ENCODE results near the gene CEP170.
A peak's percentile ranks its signal among the peaks of the same experiment; 100 is the strongest.

The CEP170 gene

DNA sequence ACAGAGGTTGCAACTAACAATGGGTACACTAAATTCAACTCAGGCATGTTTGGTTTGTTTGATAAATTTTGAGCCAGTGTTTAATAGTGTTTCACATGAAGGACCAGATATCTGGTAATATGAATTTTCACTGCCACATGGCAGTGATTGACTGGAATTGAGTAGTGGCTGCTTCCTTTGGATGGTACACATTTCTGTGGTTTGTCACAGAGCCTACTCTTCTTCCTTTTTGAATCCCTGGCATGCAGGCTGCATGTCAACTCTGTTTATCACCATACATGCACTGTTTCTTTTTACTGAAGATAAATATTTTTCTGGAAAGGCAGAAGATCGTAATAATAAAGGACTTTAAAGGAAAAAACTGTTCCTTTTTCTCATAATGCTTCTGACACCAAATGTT is 36.2 kb upstream of the CEP170 start:
- no peaks in the 10 kb centered on the region for H3K79me2 ChIP-seq (ENCODE audit: insufficient read depth, low read length)
- no peaks in the 10 kb centered on the region for H3F3A ChIP-seq (ENCODE audit: insufficient read depth, low read length)
- peaks cover 21% of the 10 kb centered on the region for H3K4me1 ChIP-seq (ENCODE audit: insufficient read depth, low read length, severe bottlenecking)
- no peak overlapping the region for H3K4me3 ChIP-seq (ENCODE audit: low read depth, low read length, poor library complexity, severe bottlenecking)
- H3K36me3 ChIP-seq (ENCODE audit: insufficient read depth, low read length) = peaks cover 15% of the 10 kb centered on the region; the same call in 1 of the 2 replicates
- H3K27ac ChIP-seq (ENCODE audit: low read depth, low read length, poor library complexity, severe bottlenecking) = no peak overlapping the region
- no peaks in the 10 kb centered on the region for H4K20me1 ChIP-seq (ENCODE audit: insufficient read depth, low read length)
- TF ChIP-seq, protein P1, sequence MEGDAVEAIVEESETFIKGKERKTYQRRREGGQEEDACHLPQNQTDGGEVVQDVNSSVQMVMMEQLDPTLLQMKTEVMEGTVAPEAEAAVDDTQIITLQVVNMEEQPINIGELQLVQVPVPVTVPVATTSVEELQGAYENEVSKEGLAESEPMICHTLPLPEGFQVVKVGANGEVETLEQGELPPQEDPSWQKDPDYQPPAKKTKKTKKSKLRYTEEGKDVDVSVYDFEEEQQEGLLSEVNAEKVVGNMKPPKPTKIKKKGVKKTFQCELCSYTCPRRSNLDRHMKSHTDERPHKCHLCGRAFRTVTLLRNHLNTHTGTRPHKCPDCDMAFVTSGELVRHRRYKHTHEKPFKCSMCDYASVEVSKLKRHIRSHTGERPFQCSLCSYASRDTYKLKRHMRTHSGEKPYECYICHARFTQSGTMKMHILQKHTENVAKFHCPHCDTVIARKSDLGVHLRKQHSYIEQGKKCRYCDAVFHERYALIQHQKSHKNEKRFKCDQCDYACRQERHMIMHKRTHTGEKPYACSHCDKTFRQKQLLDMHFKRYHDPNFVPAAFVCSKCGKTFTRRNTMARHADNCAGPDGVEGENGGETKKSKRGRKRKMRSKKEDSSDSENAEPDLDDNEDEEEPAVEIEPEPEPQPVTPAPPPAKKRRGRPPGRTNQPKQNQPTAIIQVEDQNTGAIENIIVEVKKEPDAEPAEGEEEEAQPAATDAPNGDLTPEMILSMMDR (IDR thresholded peaks at IDR 0.05; ENCODE audit: low read length) = no peak
- TF ChIP-seq EZH2 (IDR thresholded peaks at IDR 0.05; ENCODE audit: borderline replicate concordance, low read length) = no peak
- H3K9ac ChIP-seq (ENCODE audit: low read length) = no peak overlapping the region
- no peaks in the 10 kb centered on the region for H3K27me3 ChIP-seq (ENCODE audit: insufficient read depth, low read length)
- H3K4me2 ChIP-seq (ENCODE audit: low read length) = no peak overlapping the region
- no peaks in the 10 kb centered on the region for H3K9me3 ChIP-seq (ENCODE audit: low read length)
- H2AFZ ChIP-seq (ENCODE audit: low read length) = no peak overlapping the region
- no peaks in the 10 kb centered on the region for H3K9me2 ChIP-seq (ENCODE audit: low read depth, low read length)

DNA sequence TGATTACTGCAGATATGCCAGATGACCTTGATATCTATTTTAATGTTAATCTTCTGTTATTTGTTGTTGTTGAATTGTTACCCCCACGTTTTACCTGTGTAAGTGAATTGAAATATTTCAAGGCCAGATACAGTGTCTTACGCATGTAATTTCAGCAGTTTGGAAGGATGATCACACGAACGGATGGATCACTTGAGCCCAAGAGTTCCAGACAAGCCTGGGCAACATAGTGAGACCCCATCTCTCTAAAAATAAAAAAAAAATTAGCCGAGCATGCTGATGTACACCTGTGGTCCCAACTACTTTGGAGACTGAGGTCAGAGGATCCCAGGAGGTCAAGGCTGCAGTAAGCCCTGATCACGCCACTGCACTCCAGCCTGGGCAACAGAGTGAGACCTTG is 33.0 kb upstream of the CEP170 start:
- H3K9me2 ChIP-seq (ENCODE audit: low read depth, low read length) = no peaks in the 10 kb centered on the region
- peaks cover 10% of the 10 kb centered on the region; the same call in 1 of the 2 replicates for H3K36me3 ChIP-seq (ENCODE audit: insufficient read depth, low read length)
- H3K27ac ChIP-seq (ENCODE audit: low read depth, low read length, poor library complexity, severe bottlenecking) = peak overlapping the region; percentile 50
- H3K4me2 ChIP-seq (ENCODE audit: low read length) = peak overlapping the region; percentile 33; the same call in 1 of the 2 replicates
- no peaks in the 10 kb centered on the region for H4K20me1 ChIP-seq (ENCODE audit: insufficient read depth, low read length)
- no peaks in the 10 kb centered on the region for H3K79me2 ChIP-seq (ENCODE audit: insufficient read depth, low read length)
- TF ChIP-seq, protein P1 (IDR thresholded peaks at IDR 0.05; ENCODE audit: low read length) = no peak
- no peak for TF ChIP-seq EZH2 (IDR thresholded peaks at IDR 0.05; ENCODE audit: borderline replicate concordance, low read length)
- H2AFZ ChIP-seq (ENCODE audit: low read length) = no peak overlapping the region
- H3K9me3 ChIP-seq (ENCODE audit: low read length) = no peaks in the 10 kb centered on the region
- peaks cover 26% of the 10 kb centered on the region for H3K4me1 ChIP-seq (ENCODE audit: insufficient read depth, low read length, severe bottlenecking)
- no peak overlapping the region; the same call in 1 of the 2 replicates for H3K9ac ChIP-seq (ENCODE audit: low read length)
- no peaks in the 10 kb centered on the region for H3F3A ChIP-seq (ENCODE audit: insufficient read depth, low read length)
- no peak overlapping the region for H3K4me3 ChIP-seq (ENCODE audit: low read depth, low read length, poor library complexity, severe bottlenecking)
- H3K27me3 ChIP-seq (ENCODE audit: insufficient read depth, low read length) = no peaks in the 10 kb centered on the region

DNA sequence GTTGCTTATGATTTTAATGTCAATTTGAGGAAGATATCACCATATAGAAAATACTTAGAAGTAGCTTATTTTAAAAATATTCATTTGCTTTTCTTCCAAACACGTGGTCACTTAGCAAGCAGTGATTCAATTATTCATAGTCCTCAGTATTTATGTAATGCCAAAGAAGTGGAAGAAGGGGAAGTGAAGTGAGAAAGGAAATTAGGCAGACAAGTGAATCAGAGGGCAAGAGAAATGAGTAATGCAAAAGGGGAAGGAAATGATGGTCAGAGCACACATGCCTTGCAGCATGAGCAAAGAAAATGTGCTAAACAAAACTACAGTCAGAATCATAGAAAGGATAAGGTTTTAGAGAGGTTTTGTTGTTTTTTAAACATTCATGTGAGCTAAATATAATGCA is 32.6 kb upstream of the CEP170 start:
- Histone ChIP-seq H3K9ac (ENCODE audit: low read length) (no peak overlapping the region; the same call in 1 of the 2 replicates), H3K9me3 (ENCODE audit: low read length) (no peaks in the 10 kb centered on the region), H4K20me1 (ENCODE audit: insufficient read depth, low read length) (no peaks in the 10 kb centered on the region), H3K4me2 (ENCODE audit: low read length) (peak overlapping the region; percentile 33; the same call in 1 of the 2 replicates), H2AFZ (ENCODE audit: low read length) (no peak overlapping the region), H3K27me3 (ENCODE audit: insufficient read depth, low read length) (no peaks in the 10 kb centered on the region), H3K79me2 (ENCODE audit: insufficient read depth, low read length) (no peaks in the 10 kb centered on the region), H3K4me3 (ENCODE audit: low read depth, low read length, poor library complexity, severe bottlenecking) (no peak overlapping the region), H3K27ac (ENCODE audit: low read depth, low read length, poor library complexity, severe bottlenecking) (peak overlapping the region; percentile 50), H3F3A (ENCODE audit: insufficient read depth, low read length) (no peaks in the 10 kb centered on the region), H3K9me2 (ENCODE audit: low read depth, low read length) (no peaks in the 10 kb centered on the region), H3K36me3 (ENCODE audit: insufficient read depth, low read length) (peaks cover 10% of the 10 kb centered on the region; the same call in 1 of the 2 replicates), H3K4me1 (ENCODE audit: insufficient read depth, low read length, severe bottlenecking) (peaks cover 26% of the 10 kb centered on the region)
- no peak for TF ChIP-seq EZH2 (IDR thresholded peaks at IDR 0.05; ENCODE audit: borderline replicate concordance, low read length)
- TF ChIP-seq, protein P1 (IDR thresholded peaks at IDR 0.05; ENCODE audit: low read length) = no peak
